CD14-positive monocyte (primary cell): ENCODE data around the gene NKG7. TPM values are rescaled to one million over a fixed set of nuclear protein-coding genes. Genes with fewer than 3 reads are reported as not detected.

Experiments
- DNase-seq, 3 donors: peaks; one replicate each; pipeline ENCODE4 v3.0.0-alpha.2; 2011 to 2022
- H2AFZ ChIP-seq: 2 replicates; pipeline ENCODE4 v1.6.0; 2012; ENCODE audit warnings: mild to moderate bottlenecking, low read depth, low read length, inconsistent platforms; ENCODE audit not compliant: insufficient read depth, poor library complexity, severe bottlenecking
- H3K27ac ChIP-seq, 2 donors: 1 replicate in 1 of 2; 2 replicates in 1 of 2; pipeline ENCODE4 v1.5.1; 2012 to 2013; ENCODE audit warnings: low read length in 2 of 2, control low read depth in 1 of 2, inconsistent platforms in 1 of 2, low read depth in 1 of 2, mild to moderate bottlenecking in 1 of 2
- H3K27me3 ChIP-seq, 2 donors: one replicate each; pipeline versions ENCODE4 v1.6.0 to v1.6.1; 2011 to 2013; ENCODE audit warnings: low read length in 2 of 2; ENCODE audit not compliant: control insufficient read depth in 2 of 2, insufficient read depth in 2 of 2
- H3K36me3 ChIP-seq, 2 donors: replicated peaks in 1 of 2; 1 replicate in 1 of 2; 2 replicates in 1 of 2; pipeline versions ENCODE4 v1.5.1 to v1.6.1; 2012 to 2013; ENCODE audit warnings: low read length in 2 of 2, control low read depth in 1 of 2, inconsistent platforms in 1 of 2, mild to moderate bottlenecking in 1 of 2; ENCODE audit not compliant: insufficient read depth in 2 of 2, control insufficient read depth in 1 of 2
- H3K4me1 ChIP-seq, 2 donors: 1 replicate in 1 of 2; 2 replicates in 1 of 2; pipeline versions ENCODE4 v1.5.1 to v1.6.1; 2012 to 2013; ENCODE audit warnings: low read length in 2 of 2, control low read depth in 1 of 2, inconsistent platforms in 1 of 2, mild to moderate bottlenecking in 1 of 2, moderate library complexity in 1 of 2; ENCODE audit not compliant: insufficient read depth in 2 of 2, control insufficient read depth in 1 of 2
- H3K4me2 ChIP-seq: replicated peaks from 2 replicates; pipeline ENCODE3; 2012; ENCODE audit warnings: low read length, moderate library complexity, mild to moderate bottlenecking; ENCODE audit not compliant: poor library complexity, severe bottlenecking; ENCODE audit errors: extremely low read depth
- H3K4me3 ChIP-seq, 3 experiments: fragments of 200-600 bp in 1 of 3; sonication (generic) in 1 of 3; replicated peaks in 1 of 3; 1 replicate in 2 of 3; 2 replicates in 1 of 3; pipeline ENCODE4 v1.5.1; 2011 to 2013; ENCODE audit warnings: low read length in 3 of 3, mild to moderate bottlenecking in 3 of 3, control low read depth in 2 of 3, low read depth in 2 of 3, inconsistent platforms in 1 of 3, moderate library complexity in 1 of 3
- H3K79me2 ChIP-seq: 2 replicates; pipeline ENCODE4 v1.6.0; 2012; ENCODE audit warnings: mild to moderate bottlenecking, control low read depth, inconsistent platforms, low read length, moderate library complexity; ENCODE audit not compliant: insufficient read depth
- H3K9ac ChIP-seq: 2 replicates; pipeline ENCODE4 v1.6.0; 2017; ENCODE audit warnings: low read length, mild to moderate bottlenecking; ENCODE audit not compliant: insufficient read depth, poor library complexity, severe bottlenecking
- H3K9me3 ChIP-seq, 2 donors: replicated peaks in 1 of 2; 1 replicate in 1 of 2; 2 replicates in 1 of 2; pipeline versions ENCODE4 v1.5.1 to v1.6.1; 2012 to 2013; ENCODE audit warnings: low read length in 2 of 2, control low read depth in 1 of 2; ENCODE audit not compliant: control insufficient read depth in 1 of 2, insufficient read depth in 1 of 2
- H4K20me1 ChIP-seq: 2 replicates; pipeline ENCODE4 v1.6.0; 2012; ENCODE audit warnings: mild to moderate bottlenecking, low read length, control low read depth, moderate library complexity; ENCODE audit not compliant: insufficient read depth
- H3K27ac Mint-ChIP-seq, 7 donors: one replicate each; pipeline ENCODE4 v1.8.0; 2020; ENCODE audit warnings: mild to moderate bottlenecking in 7 of 7, mixed read lengths in 7 of 7, moderate library complexity in 6 of 7, inconsistent platforms in 2 of 7
- H3K27me3 Mint-ChIP-seq, 3 donors: one replicate each; pipeline ENCODE4 v1.8.0; 2021 to 2022; ENCODE audit warnings: low read depth in 3 of 3, mild to moderate bottlenecking in 3 of 3, mixed read lengths in 3 of 3, moderate library complexity in 3 of 3, inconsistent platforms in 1 of 3
- H3K36me3 Mint-ChIP-seq, 2 donors: one replicate each; pipeline ENCODE4 v1.8.0; 2020; ENCODE audit warnings: mixed read lengths in 2 of 2, inconsistent platforms in 1 of 2, mild to moderate bottlenecking in 1 of 2
- H3K4me1 Mint-ChIP-seq: one replicate; pipeline ENCODE4 v1.8.0; 2020; ENCODE audit warnings: mild to moderate bottlenecking, mixed read lengths
- H3K4me3 Mint-ChIP-seq, 2 donors: one replicate each; pipeline ENCODE4 v1.8.0; 2020; ENCODE audit warnings: mild to moderate bottlenecking in 2 of 2, mixed read lengths in 2 of 2, moderate library complexity in 1 of 2
- H3K9me3 Mint-ChIP-seq, 7 donors: one replicate each; pipeline ENCODE4 v1.8.0; 2020 to 2022; ENCODE audit warnings: mixed read lengths in 7 of 7, mild to moderate bottlenecking in 6 of 7, moderate library complexity in 6 of 7, inconsistent platforms in 2 of 7
- CTCF ChIP-seq: fragments of 200-600 bp; IDR thresholded peaks from one replicate; pipeline ENCODE4 v1.8.0; 2022; ENCODE audit warnings: antibody characterized with exemption, mild to moderate bottlenecking
- WGBS: methylation state at CpG from one replicate; pipeline ENCODE4 v1.1.5; 2013; ENCODE audit warnings: missing lambda C conversion rate; ENCODE audit not compliant: insufficient coverage; 5-methylcytosine and 5-hydroxymethylcytosine counted together
- intact Hi-C, 2 donors: fragments of 100-400 bp; cut with micrococcal nuclease; formaldehyde crosslinking; loops; one replicate each; pipeline versions ENCODE4 v1.15.0 to v1.15.1; 2023
- polyA plus RNA-seq, 3 donors: library from polyadenylated mRNA; depleted of rRNA in 1 of 3; unstranded in 2 of 3; stranded (reverse) in 1 of 3; fragments of 300-500 nt in 2 of 3; fragments of >200 nt in 1 of 3; fragmentation: Illumina TruSeq in 2 of 3; gene quantifications; 1 replicate in 2 of 3; 2 replicates in 1 of 3; pipeline ENCODE4 v1.2.3, GENCODE V29; 2012 to 2021

NKG7 gene
- polyA plus RNA-seq, 3 donors = 11.1 to 19.9 (median 16.4) TPM

- peaks cover 19 to 23% of the 10 kb centered on the region in 2 donors for H3K4me1 ChIP-seq
- H3K4me3 Mint-ChIP-seq = peak overlapping the region in 1 of 2 donors; percentile 48
- no peak for TF ChIP-seq CTCF
- H3K27ac ChIP-seq = no peak overlapping the region
- DNase-seq = no peak
- no peak overlapping the region for H3K9ac ChIP-seq
- 51% methylated on average over 8 of the region's 9 CpGs for WGBS
- no peaks in the 10 kb centered on the region for H3K79me2 ChIP-seq
- peak overlapping the region in 2 of 7 donors; percentile 70 for H3K27ac Mint-ChIP-seq
- H4K20me1 ChIP-seq = no peaks in the 10 kb centered on the region
- no peak overlapping the region for H2AFZ ChIP-seq
- no peaks in the 10 kb centered on the region for H3K9me3 ChIP-seq
- no peak overlapping the region for H3K4me2 ChIP-seq
- H3K4me1 Mint-ChIP-seq = peaks cover 18% of the 10 kb centered on the region
- intact Hi-C loops = loop anchor here in 1 of 2 donors (2.0 kb wide), 1 partner anchor 22 kb away; no protein-coding TSS in a partner anchor
- peaks cover 0 to 4% (median 0%) of the 10 kb centered on the region in 7 donors for H3K9me3 Mint-ChIP-seq
- peaks cover 29 to 35% of the 10 kb centered on the region in 2 donors for H3K36me3 Mint-ChIP-seq
- peaks cover 30 to 34% of the 10 kb centered on the region in 2 donors for H3K36me3 ChIP-seq
- peaks cover 0 to 12% of the 10 kb centered on the region in 2 donors for H3K27me3 ChIP-seq
- H3K4me3 ChIP-seq = no peak overlapping the region
- H3K27me3 Mint-ChIP-seq = peaks cover 22 to 25% (median 25%) of the 10 kb centered on the region in 3 donors
Measured at GRCh38 chr19:51342631-51343569, 29.6 kb downstream of the NKG7 start.

- no peak within 1 kb of the TSS for H2AFZ ChIP-seq
- Mint-ChIP-seq H3K4me1 (peaks cover 18% of the 10 kb centered on the region), H3K27ac (peak within 1 kb of the TSS in 5 of 7 donors; percentile 8 to 71 (median 70)), H3K27me3 (peaks cover 22 to 25% (median 25%) of the 10 kb centered on the region in 3 donors), H3K4me3 (peak within 1 kb of the TSS; percentile 55 to 77), H3K9me3 (peaks cover 0 to 4% (median 0%) of the 10 kb centered on the region in 7 donors), H3K36me3 (peaks cover 21 to 27% of the 10 kb centered on the region in 2 donors)
- intact Hi-C loops = loop anchor here in 1 of 2 donors (2.0 kb wide), 1 partner anchor 23 kb away; no protein-coding TSS in a partner anchor
- no peaks in the 10 kb centered on the region for H3K79me2 ChIP-seq
- no peak within 1 kb of the TSS for H3K9ac ChIP-seq
- no peak for TF ChIP-seq CTCF
- no peaks in the 10 kb centered on the region for H3K9me3 ChIP-seq
- peaks cover 19 to 23% of the 10 kb centered on the region in 2 donors for H3K4me1 ChIP-seq
- H3K27ac ChIP-seq = no peak within 1 kb of the TSS
- no peak within 1 kb of the TSS for H3K4me3 ChIP-seq
- 53% methylated on average over 3 of the region's 3 CpGs for WGBS
- H3K36me3 ChIP-seq = peaks cover 23 to 27% of the 10 kb centered on the region in 2 donors
- H3K4me2 ChIP-seq = no peak within 1 kb of the TSS
- no peak for DNase-seq
- peaks cover 0 to 12% of the 10 kb centered on the region in 2 donors for H3K27me3 ChIP-seq
- H4K20me1 ChIP-seq = no peaks in the 10 kb centered on the region
Measured at GRCh38 chr19:51341976-51342580, 30.4 kb downstream of the NKG7 start, which contains the start of gene VSIG10L. TSS of gene VSIG10L (minus strand) at chr19:51342139. CDS start at chr19:51342124, 15 bp downstream.
